ENCODE data around the gene PODXL2.
"Not testable (repeated sequence)": the region's sequence is repeated elsewhere in the genome, so short reads cannot be mapped to it uniquely, and the experiment has no call there.

The PODXL2 gene

GRCh38 chr3:127628788-127629466 lies at the start of gene PODXL2:
Gene PODXL2 (plus strand): TSS chr3:127629185. CDS start chr3:127629220, 35 bp downstream.
- peak; percentile 35 to 46 for DNase-seq

DNA sequence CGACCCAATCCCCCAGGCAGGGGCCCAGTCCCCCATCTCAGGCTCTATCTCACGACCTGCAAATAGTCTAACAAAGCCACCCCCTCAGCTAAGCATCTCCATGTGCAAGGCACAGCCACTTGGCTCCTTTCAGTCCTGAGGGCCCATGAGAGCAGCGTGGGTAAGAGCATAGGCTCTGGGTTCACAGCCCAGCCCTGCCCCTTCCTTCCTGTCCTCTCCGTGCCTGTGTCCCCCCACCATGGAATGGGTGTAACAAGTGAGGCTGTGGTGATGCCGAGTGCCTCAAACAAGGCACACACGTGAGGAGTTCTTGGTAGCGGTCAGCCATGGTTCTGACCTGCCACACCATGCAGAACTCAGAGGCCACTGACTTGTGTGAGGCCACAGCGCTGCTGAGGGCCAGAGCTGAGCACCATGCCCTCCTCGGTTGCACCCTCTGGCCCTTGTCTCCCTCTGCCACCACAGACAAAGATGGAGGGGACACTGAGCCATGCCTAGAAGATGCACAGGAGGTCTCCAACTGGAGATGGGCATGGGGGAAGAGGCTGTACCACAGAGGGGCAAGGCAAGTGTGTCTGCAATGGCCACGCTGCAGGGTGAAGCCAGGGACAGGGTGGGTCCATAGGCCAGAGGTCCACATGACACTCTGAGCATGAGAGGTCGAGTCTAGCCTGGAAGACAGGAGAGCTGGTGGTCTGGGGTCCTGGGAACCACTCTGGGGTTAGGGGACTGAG lies 48.5 kb upstream of the PODXL2 start:
- no peak for DNase-seq

GRCh38 chr3:127584734-127585133 lies 44.3 kb upstream of the PODXL2 start:
- no peak for DNase-seq

DNA sequence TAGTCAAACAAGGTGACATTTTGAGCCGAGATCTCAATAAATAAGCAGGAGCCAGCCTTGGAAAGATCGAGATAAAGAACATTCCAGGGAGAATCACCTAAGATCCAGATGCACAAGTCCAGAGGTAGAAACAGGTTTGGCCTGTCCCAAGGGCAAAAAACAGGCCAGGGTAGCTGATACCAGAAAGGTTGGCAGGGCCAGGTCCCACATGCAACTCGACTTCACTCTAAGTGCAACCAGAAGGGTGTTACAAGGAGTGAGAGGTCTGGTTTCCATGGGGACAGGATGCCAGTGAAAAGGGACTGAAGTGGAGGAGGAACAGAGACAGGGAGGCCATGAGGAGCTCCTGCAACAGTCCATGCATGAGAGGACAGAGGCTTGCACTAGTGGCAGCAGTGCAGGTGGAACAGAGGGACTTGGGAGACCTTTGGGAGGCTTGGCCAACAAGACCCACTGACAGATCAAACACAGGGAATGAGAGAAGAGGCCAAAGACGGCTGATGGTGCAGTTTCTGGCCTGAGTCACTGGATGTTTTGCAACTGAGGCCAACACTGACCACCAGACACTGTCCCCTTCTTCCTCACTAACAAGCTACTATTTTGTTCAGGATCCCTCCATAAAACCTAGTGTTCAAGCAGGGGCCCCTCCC lies 43.7 kb upstream of the PODXL2 start:
- no peak for DNase-seq

GRCh38 chr3:127585813-127586413 lies 43.1 kb upstream of the PODXL2 start:
- no peak for DNase-seq

DNA sequence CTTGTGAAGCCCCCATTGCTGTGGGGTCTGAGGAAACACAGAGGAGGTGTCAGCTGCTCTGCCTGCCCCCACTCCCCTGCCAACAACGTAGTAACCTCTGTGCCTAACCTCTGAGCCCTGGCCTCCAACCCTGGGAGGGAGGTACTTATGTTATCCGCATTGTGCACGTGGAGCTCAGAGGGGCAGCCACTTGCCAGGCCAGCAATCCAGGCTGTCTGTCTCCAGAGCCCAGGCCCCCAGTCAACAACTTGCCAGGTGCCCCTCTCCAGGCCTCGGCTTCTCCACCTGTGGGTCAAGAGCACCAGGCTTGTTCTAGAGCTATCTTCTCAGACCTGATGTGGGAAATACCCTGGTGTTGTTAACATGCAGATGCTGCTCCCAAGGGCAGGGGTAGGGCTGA lies 41.1 kb upstream of the PODXL2 start:
- DNase-seq, result no peak

DNA sequence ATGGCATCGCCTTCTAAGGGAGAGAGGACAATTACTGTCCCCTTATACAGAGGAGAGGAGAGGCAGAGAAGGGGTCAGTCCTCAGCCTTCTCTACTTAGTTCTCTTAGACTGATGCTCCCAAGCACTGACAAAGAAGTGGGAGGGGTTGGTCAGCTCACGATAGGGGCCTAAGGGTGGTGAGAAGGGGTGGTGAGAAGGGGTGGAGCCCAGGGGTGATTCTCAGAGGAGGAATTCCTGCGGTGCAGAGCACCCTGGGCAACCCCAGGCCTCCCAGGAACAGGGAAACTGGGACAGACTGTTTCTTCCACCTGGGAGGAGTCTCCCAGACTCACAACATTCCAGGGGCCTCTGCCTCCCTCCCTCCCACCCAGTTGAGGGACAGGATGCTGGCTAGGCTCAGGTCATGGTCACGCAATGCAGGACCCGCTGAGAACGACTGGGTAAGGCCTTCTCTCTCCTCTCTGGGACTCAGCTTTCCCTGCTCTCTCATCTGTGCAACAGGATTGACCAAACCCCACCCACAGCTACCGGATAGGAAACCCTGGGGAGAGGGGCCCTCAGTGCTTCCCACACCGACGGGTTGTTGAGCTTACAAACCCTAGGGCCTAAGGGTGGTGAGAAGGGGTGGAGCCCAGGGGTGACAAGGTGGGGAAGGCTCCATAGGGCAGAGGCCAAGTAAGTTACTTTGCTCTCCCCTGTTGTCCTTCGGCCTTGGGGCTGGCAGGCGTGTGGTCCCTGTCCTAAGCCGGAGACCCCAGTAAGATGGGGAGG lies 40.0 kb upstream of the PODXL2 start:
- DNase-seq, result peak; percentile 35 to 38

DNA sequence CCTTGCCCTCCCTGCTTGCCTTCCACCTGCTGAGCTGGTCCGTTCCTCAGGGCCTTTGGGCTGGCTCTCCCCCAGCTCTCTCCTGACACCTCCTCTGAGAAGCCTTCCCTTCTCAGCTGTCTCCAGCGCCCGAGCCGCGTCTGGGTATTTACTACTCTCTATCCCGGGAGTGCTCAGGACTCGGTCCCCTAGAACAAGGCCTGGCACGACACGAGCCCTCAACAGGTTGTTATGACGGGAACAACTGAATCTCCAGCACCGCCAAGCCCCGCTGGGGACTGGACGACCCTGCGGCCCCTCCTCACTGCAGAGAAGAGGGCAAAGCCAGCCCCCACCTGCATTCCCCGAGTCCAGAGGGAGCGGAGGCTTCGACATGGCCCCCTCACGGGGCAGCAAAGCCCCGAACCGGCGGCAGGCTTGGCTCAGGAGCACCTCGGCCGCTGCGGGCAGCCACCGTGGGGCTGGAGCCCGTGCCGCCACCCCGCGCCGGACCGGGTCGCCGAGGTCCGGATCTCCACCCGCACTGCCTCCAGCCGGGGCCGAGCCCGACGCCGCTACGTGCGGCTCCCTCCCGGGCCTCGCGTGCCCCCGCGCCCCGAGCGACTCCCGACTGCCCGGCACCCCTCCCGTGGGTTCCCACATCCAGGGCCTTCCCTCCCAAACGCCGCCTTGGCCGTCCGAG lies 39.2 kb upstream of the PODXL2 start:
- peak; percentile 31 to 33 for DNase-seq

DNA sequence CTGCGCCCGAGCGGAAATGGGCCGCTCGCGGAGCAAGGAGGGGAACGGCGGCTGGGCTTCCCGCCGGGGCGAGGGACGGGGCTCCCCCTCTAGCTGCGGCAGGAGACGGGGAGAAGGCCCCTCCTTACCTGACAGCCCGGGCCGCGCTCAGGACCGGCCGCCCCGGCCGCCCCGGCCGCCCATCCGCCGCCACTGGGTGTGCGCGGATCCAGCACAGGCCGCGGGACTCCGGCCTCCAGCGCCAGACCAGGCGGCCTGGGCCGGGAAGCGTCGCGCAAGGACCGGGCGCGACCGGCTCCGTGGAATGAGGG lies 38.7 kb upstream of the PODXL2 start:
- DNase-seq, result peak in 1 of 2 donors; percentile 52

- peak; percentile 80 to 81 for DNase-seq
Measured at GRCh38 chr3:127590593-127591465, 38.2 kb upstream of the PODXL2 start, which contains the start of gene TPRA1. Gene TPRA1 (minus strand): TSS chr3:127590733. CDS start chr3:127580146, 10,587 bp downstream.

DNA sequence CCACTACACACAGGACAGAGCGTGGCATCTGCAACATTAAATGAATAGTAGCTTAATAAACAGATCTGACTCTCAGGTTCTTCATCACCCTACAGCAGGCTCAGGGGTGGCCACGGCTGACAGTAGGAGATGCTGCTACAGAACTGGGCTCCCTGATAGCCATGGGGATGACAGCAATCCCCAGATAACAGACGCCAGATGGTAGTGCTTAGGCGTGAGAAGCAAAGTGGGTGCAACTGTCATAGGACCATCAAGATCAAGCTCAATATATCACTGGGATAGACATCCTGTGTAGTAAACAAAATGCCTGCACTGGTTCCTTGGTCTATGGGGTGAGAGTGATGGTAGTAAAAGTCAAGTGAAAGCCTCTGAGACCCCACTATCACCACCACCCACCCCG lies 35.8 kb upstream of the PODXL2 start:
- no peak for DNase-seq

DNA sequence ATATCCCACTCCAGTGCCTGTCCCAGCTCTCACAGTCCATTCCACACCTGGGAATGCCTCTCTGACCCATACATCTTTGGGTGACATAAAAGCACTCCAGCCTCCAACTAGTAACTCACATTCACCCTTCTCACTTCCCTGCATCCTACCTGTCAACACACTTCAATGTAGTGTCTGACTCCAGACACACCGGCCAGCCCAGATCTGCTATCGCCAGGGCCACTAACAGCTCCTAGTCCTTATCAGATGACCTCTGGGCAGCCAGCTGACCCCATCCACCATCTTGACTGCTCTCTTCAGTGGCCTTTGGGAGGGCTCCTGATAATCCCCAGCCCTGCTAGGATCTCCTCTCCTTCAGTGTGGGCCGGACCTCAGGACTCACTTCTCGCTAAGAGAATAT lies 33.7 kb upstream of the PODXL2 start:
- DNase-seq, result no peak

DNA sequence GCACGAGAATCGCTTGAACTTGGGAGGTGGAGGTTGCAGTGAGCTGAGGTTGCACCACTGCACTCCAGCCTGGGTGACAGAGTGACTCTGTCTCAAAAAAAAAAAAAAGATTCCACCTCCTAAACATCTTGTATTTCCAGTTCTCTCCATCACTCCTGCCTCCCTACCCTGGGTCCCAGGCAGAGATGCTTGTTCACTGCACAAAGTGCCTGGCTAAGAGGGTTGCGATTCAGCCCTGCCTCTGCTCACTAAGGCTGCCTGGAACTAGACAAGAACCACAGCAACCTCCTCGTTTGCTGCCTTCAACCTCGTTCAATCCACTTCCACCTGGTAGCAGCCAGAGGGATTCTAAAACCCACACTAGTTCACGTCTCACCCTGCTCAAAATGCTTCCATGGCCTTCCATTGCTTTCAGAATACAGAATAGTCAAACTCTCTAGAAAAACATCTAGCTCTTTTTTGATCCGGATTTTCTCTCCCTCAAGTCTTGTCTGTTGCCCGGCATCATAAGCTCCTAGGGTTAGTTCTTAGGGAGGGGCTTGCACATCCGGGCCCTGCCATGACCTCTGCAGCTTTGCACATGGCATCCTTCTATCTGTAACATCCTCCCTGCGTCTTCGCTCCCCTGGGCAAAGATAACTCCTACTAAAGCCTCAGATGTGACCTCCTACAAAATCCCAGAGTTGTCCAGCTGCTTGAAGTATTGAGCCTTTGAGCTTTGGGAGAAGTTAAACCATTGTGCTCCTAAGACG lies 31.8 kb upstream of the PODXL2 start:
- DNase-seq, result no peak

DNA sequence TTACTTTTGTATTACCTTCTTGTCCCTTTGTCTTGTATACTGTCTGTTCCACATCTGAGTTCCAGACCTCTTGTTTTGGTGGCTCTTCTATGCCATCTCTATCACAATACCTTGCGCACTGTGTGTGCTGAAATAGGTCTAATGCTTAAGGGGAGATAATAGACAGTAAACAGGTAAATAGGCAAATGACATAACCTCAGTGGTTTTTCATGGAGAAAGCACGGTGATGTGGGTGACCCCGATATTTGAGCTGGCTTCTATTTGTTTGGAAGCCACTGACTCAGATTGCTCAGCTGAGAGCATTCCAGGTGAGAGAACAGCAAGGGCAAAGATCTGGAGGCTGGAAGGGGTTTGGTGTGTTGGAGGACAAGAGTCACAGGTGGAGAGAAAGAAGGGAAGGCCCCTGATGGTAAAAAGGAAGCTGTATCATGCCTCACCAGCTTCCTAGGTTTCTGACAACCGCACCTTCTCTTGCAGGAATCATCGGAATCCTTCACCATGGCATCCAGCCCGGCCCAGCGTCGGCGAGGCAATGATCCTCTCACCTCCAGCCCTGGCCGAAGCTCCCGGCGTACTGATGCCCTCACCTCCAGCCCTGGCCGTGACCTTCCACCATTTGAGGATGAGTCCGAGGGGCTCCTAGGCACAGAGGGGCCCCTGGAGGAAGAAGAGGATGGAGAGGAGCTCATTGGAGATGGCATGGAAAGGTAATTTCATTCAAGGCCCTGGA lies 30.0 kb upstream of the PODXL2 start:
- no peak for DNase-seq

DNA sequence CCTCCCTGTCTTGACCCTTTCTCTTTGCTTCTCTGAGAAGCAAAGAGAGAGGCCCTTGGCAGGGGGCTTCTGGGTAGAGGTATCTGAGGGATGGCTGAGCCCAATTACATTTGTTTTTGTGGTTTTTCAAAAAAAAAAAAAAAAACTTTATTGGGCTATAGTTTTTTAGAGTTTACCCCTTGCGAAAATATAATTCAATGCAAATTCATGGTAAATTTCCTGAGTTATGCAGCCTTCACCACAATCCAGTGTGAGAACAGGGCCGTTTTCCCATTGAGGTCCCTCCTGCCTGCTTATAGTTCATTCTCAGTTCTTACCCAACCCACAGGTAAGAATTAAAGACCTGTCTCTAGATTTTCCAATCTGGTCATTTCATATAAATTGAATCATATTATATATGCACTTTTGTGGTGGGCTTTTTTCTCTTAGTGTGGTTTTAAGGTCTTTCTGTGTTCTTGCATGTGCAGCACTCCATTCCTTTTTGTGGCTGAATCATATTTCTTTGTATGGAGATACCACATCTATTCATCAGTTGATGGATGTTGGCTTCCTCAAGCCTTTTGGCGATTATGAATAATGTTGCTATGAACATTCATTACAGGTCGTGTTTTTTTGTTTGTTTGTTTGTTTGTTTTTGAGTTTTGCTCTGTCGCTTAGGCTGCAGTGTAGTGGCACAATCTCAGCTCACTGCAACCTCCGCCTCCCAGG lies 28.1 kb upstream of the PODXL2 start:
- no peak for DNase-seq

- DNase-seq, result no peak
Measured at GRCh38 chr3:127604035-127604434, 24.9 kb upstream of the PODXL2 start.

DNA sequence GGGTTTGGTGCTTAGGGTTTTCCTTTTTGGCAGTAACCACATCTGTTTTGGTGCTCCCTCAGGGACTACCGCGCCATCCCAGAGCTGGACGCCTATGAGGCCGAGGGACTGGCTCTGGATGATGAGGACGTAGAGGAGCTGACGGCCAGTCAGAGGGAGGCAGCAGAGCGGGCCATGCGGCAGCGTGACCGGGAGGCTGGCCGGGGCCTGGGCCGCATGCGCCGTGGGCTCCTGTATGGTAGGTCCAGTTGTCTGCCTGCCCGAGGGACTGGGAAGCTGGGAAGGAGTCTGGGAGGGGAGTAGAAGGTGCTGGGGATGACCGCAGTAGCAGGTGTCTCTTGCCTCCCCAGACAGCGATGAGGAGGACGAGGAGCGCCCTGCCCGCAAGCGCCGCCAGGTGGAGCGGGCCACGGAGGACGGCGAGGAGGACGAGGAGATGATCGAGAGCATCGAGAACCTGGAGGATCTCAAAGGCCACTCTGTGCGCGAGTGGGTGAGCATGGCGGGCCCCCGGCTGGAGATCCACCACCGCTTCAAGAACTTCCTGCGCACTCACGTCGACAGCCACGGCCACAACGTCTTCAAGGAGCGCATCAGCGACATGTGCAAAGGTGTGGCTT lies 24.3 kb upstream of the PODXL2 start:
- DNase-seq, result no peak

GRCh38 chr3:127605547-127605946 lies 23.4 kb upstream of the PODXL2 start:
- DNase-seq, result not testable (repeated sequence)
